ENCODE measurements around the gene GJA4.

GRCh38 chr1:34743775-34744174 lies 49.0 kb upstream of the GJA4 start:
- no peak for TF ChIP-seq POLR2A (IDR thresholded peaks at IDR 0.05; ENCODE audit: low read depth, low read length)
- TF ChIP-seq SPI1 (IDR thresholded peaks at IDR 0.05; ENCODE audit: low read depth, low read length), result no peak
